Nephron (organoid): ENCODE results near the gene RRAS.

Experiments
- H3K27ac Mint-ChIP-seq, 3 experiments: 2 replicates each; pipeline ENCODE4 v1.8.0; 2020; ENCODE audit warnings: mixed read lengths in 3 of 3, mild to moderate bottlenecking in 2 of 3, moderate library complexity in 1 of 3
- H3K27me3 Mint-ChIP-seq: 2 replicates; pipeline ENCODE4 v1.8.0; 2021; ENCODE audit warnings: low read depth, mild to moderate bottlenecking, moderate library complexity, mixed read lengths
- H3K36me3 Mint-ChIP-seq: 2 replicates; pipeline ENCODE4 v1.8.0; 2020; ENCODE audit warnings: low read depth, mixed read lengths
- H3K4me1 Mint-ChIP-seq: 2 replicates; pipeline ENCODE4 v1.8.0; 2020; ENCODE audit warnings: mixed read lengths
- H3K4me3 Mint-ChIP-seq, 3 experiments: 2 replicates each; pipeline ENCODE4 v1.8.0; 2020; ENCODE audit warnings: mild to moderate bottlenecking in 3 of 3, mixed read lengths in 3 of 3, moderate library complexity in 2 of 3
- H3K9me3 Mint-ChIP-seq: 2 replicates; pipeline ENCODE4 v1.8.0; 2020; ENCODE audit warnings: mixed read lengths
- CTCF ChIP-seq, 3 experiments: fragments of 200-600 bp; sonication (generic); IDR thresholded peaks; one replicate each; pipeline ENCODE4 v1.5.0; 2021; ENCODE audit warnings: antibody characterized with exemption in 3 of 3; ENCODE audit not compliant: unreplicated experiment in 3 of 3

RRAS gene

GRCh38 chr19:49658139-49658517 lies 18.2 kb upstream of the RRAS start:
- H3K27ac Mint-ChIP-seq: no peak overlapping the region
- peaks cover 3% of the 10 kb centered on the region for H3K27me3 Mint-ChIP-seq
- H3K4me1 Mint-ChIP-seq: no peaks in the 10 kb centered on the region
- TF ChIP-seq CTCF (IDR thresholded peaks at IDR 0.05; ENCODE audit: unreplicated experiment in 3 of 3): no peak
- peaks cover 54% of the 10 kb centered on the region for H3K36me3 Mint-ChIP-seq
- H3K4me3 Mint-ChIP-seq: no peak overlapping the region
- H3K9me3 Mint-ChIP-seq: no peaks in the 10 kb centered on the region

DNA sequence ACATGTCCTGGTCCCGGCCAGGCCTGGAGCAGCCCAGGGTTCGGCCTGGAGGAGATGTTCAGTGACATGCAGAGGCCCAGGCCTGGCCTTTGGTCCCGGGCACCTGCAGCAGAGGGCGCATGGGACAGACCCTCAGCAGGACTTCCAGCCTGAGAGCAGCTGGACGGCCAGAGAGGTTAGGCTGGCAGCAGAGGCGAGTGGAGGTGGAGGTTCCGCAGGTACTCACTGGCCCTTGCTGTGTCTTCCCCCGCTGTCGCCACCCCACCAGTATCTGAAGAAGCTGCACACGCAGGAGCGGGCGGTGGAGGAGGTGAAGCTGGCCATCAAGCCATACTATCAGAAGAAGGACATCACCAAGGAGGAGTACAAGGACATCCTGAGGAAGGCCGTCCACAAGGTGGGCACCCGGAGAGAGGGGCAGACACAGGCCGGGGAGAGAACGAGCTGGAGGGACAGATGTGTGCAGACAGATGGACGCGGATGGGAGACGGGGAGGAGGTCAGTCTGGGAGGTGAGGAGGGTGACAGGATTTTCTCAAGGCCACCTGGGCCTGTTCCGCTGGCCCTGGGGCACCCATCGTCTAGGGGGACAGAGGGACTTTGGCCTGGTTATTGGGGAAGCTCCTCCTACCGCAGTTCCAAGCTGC lies 17.7 kb upstream of the RRAS start:
- H3K36me3 Mint-ChIP-seq: peaks cover 57% of the 10 kb centered on the region

DNA sequence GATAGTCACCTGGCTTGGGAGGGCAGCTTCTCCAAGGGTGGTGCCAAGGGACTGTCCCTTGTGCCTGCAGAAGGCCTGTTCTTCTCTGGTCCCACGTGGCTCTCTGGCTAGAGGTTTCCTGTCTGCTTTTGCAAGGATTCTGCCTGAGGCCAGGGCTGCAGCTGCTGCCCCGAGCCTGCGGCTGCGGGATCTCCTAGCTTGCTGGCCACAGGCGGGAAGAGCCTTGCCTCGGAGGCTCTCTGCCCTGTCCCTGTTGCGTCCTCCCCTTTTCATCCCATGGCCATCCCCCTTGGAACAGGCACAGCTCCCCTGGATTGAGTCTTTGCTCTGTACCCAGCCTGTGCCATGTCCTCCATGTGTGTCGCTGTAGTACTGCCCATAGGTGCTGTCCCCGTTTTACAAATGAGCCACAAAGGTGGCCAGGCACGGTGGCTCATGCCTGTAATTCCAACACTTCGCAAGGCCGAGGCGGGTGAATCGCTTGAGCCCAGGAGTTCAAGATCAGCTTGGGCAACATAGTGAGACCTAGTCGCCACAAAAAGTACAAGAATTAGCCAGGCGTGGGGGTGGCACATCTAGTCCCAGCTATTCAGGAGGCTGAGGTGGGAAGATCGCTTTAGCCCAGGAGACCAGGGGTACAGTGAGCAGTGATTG lies 16.6 kb upstream of the RRAS start:
- Mint-ChIP-seq H3K4me3 (no peak overlapping the region), H3K27ac (no peak overlapping the region), H3K27me3 (peaks cover 3% of the 10 kb centered on the region), H3K9me3 (no peaks in the 10 kb centered on the region), H3K36me3 (peaks cover 55% of the 10 kb centered on the region), H3K4me1 (no peaks in the 10 kb centered on the region)
- no peak for TF ChIP-seq CTCF (IDR thresholded peaks at IDR 0.05; ENCODE audit: unreplicated experiment in 3 of 3)

More for the DNA sequence above, 17.7 kb upstream of the RRAS start:
- Mint-ChIP-seq H3K9me3 (no peaks in the 10 kb centered on the region), H3K4me3 (peak overlapping the region in 1 of 3 experiments; percentile 31), H3K4me1 (no peaks in the 10 kb centered on the region), H3K27me3 (peaks cover 3% of the 10 kb centered on the region), H3K27ac (peak overlapping the region in 1 of 3 experiments; percentile 41)
- TF ChIP-seq CTCF (IDR thresholded peaks at IDR 0.05; ENCODE audit: unreplicated experiment in 3 of 3): no peak

DNA sequence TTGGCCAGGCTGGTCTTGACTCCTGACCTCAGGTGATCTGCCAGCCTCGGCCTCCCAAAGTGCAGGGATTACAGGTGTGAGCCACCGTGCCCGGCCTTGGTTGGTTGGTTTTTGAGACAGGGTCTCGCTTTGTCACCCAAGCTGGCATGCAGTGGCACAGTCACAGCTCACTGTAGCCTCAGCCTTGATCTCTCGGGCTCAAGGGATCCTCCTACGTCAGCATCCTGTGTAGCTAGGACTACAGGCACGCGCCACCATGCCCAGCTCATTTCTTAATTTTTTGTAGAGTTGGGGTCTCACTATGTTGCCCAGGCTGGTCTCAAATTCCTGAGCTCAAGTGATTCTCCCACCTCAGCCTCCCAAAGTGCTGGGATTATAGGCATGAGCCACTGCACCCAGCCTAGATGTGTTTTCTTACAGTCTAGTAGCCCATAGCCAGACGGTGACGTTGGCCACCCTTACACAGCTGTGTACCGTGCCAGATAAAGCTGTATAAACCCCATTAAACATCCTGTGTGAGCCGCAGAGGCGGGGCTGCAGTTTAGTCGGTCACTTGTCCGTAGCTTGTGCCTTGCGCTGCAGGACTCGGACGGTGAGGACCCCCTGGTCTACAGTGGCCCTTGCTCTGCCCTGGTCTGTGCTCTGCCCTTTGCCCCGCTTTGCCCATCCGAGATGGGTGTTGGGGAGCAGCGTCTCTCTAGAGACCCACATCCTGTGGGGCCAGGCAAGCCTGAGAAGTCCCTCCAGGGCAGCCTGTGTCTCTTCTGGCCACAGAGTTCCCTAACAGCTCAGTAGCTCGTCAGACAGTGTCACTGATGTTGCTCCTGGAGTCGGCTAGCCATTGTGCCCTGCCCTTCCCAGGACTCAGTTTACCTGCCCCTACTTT lies 15.9 kb upstream of the RRAS start:
- Mint-ChIP-seq H3K36me3 (peaks cover 54% of the 10 kb centered on the region), H3K27ac (no peak overlapping the region), H3K27me3 (peaks cover 3% of the 10 kb centered on the region), H3K4me1 (no peaks in the 10 kb centered on the region), H3K9me3 (no peaks in the 10 kb centered on the region), H3K4me3 (no peak overlapping the region)
- no peak for TF ChIP-seq CTCF (IDR thresholded peaks at IDR 0.05; ENCODE audit: unreplicated experiment in 3 of 3)

- Mint-ChIP-seq H3K36me3 (peaks cover 48% of the 10 kb centered on the region), H3K27ac (no peak overlapping the region), H3K4me1 (no peaks in the 10 kb centered on the region), H3K27me3 (peaks cover 3% of the 10 kb centered on the region), H3K4me3 (no peak overlapping the region), H3K9me3 (no peaks in the 10 kb centered on the region)
- no peak for TF ChIP-seq CTCF (IDR thresholded peaks at IDR 0.05; ENCODE audit: unreplicated experiment in 3 of 3)
Observed at GRCh38 chr19:49654581-49654980, 14.6 kb upstream of the RRAS start.
